ENCODE measurements around the gene TIAM2.

TIAM2 gene

GRCh38 chr6:154996016-154996590 is 988 bp downstream of the TIAM2 start:
- Histone ChIP-seq H3K4me2 (ENCODE audit: insufficient read depth, low read length) (no peak overlapping the region), H3K36me3 (ENCODE audit: insufficient read depth, low read length) (no peaks in the 10 kb centered on the region), H3K4me1 (ENCODE audit: insufficient read depth, low read length) (no peaks in the 10 kb centered on the region), H3K9ac (ENCODE audit: low read depth, low read length) (no peak overlapping the region), H3K27me3 (ENCODE audit: insufficient read depth, low read length, poor library complexity) (no peaks in the 10 kb centered on the region), H3K79me2 (ENCODE audit: insufficient read depth, low read length) (no peaks in the 10 kb centered on the region), H3K9me3 (ENCODE audit: insufficient read depth, low read length, severe bottlenecking) (no peaks in the 10 kb centered on the region), H2AFZ (ENCODE audit: low read depth, low read length) (no peak overlapping the region), H4K20me1 (ENCODE audit: insufficient read depth, low read length) (no peaks in the 10 kb centered on the region), H3K27ac (ENCODE audit: low read length) (no peak overlapping the region), H3K4me3 (ENCODE audit: low read depth in 1 of 2, low read length in 2 of 2) (no peak overlapping the region)
- ATAC-seq (ENCODE audit: insufficient read depth, low read depth): no peak
- no peak for DNase-seq
- TF ChIP-seq EZH2 (IDR thresholded peaks at IDR 0.05; ENCODE audit: borderline replicate concordance, low read depth, low read length, severe bottlenecking) (no peak), CTCF (IDR thresholded peaks at IDR 0.05; ENCODE audit: borderline replicate concordance, extremely low read depth, low read length, poor library complexity, severe bottlenecking) (no peak)

GRCh38 chr6:154996841-154997311 is 1.8 kb downstream of the TIAM2 start:
- H4K20me1 ChIP-seq (ENCODE audit: insufficient read depth, low read length): no peaks in the 10 kb centered on the region
- H3K9ac ChIP-seq (ENCODE audit: low read depth, low read length): no peak overlapping the region
- no peaks in the 10 kb centered on the region for H3K4me1 ChIP-seq (ENCODE audit: insufficient read depth, low read length)
- H2AFZ ChIP-seq (ENCODE audit: low read depth, low read length): no peak overlapping the region
- ATAC-seq (ENCODE audit: insufficient read depth, low read depth) (no peak), DNase-seq (no peak)
- no peaks in the 10 kb centered on the region for H3K9me3 ChIP-seq (ENCODE audit: insufficient read depth, low read length, severe bottlenecking)
- no peaks in the 10 kb centered on the region for H3K27me3 ChIP-seq (ENCODE audit: insufficient read depth, low read length, poor library complexity)
- no peak overlapping the region for H3K27ac ChIP-seq (ENCODE audit: low read length)
- H3K36me3 ChIP-seq (ENCODE audit: insufficient read depth, low read length): no peaks in the 10 kb centered on the region
- H3K4me2 ChIP-seq (ENCODE audit: insufficient read depth, low read length): no peak overlapping the region
- no peak overlapping the region for H3K4me3 ChIP-seq (ENCODE audit: low read depth in 1 of 2, low read length in 2 of 2)
- TF ChIP-seq EZH2 (IDR thresholded peaks at IDR 0.05; ENCODE audit: borderline replicate concordance, low read depth, low read length, severe bottlenecking) (no peak), CTCF (IDR thresholded peaks at IDR 0.05; ENCODE audit: borderline replicate concordance, extremely low read depth, low read length, poor library complexity, severe bottlenecking) (no peak)
- no peaks in the 10 kb centered on the region for H3K79me2 ChIP-seq (ENCODE audit: insufficient read depth, low read length)

GRCh38 chr6:154998855-154999254 is 3.7 kb downstream of the TIAM2 start:
- TF ChIP-seq CTCF (IDR thresholded peaks at IDR 0.05; ENCODE audit: borderline replicate concordance, extremely low read depth, low read length, poor library complexity, severe bottlenecking) (no peak), EZH2 (IDR thresholded peaks at IDR 0.05; ENCODE audit: borderline replicate concordance, low read depth, low read length, severe bottlenecking) (no peak)
- Histone ChIP-seq H3K79me2 (ENCODE audit: insufficient read depth, low read length) (no peaks in the 10 kb centered on the region), H3K27me3 (ENCODE audit: insufficient read depth, low read length, poor library complexity) (no peaks in the 10 kb centered on the region), H3K4me2 (ENCODE audit: insufficient read depth, low read length) (no peak overlapping the region), H3K9ac (ENCODE audit: low read depth, low read length) (no peak overlapping the region), H3K27ac (ENCODE audit: low read length) (no peak overlapping the region), H3K4me1 (ENCODE audit: insufficient read depth, low read length) (no peaks in the 10 kb centered on the region), H3K4me3 (ENCODE audit: low read depth in 1 of 2, low read length in 2 of 2) (no peak overlapping the region), H2AFZ (ENCODE audit: low read depth, low read length) (no peak overlapping the region), H4K20me1 (ENCODE audit: insufficient read depth, low read length) (no peaks in the 10 kb centered on the region), H3K9me3 (ENCODE audit: insufficient read depth, low read length, severe bottlenecking) (no peaks in the 10 kb centered on the region), H3K36me3 (ENCODE audit: insufficient read depth, low read length) (no peaks in the 10 kb centered on the region)
- DNase-seq (no peak), ATAC-seq (ENCODE audit: insufficient read depth, low read depth) (no peak)

All from DND-41 (cell line).